Left lung (tissue), 10 donors: ENCODE data around the gene INPP5E. TPM values are rescaled to one million over a fixed set of nuclear protein-coding genes. Genes with fewer than 3 reads are reported as not detected.

Experiments
- ATAC-seq: fragments of 200-7000 bp; cut with Tn5 transposase; one replicate; pipeline ENCODE4 v1.9.1; 2020; ENCODE audit warnings: moderate library complexity
- DNase-seq, 4 donors: peaks; one replicate each; pipeline ENCODE4 v3.0.0-alpha.2; 2013 to 2020
- H3K27ac ChIP-seq, 2 donors: fragments of 200-600 bp; sonication (generic) in 1 of 2; one replicate each; pipeline versions ENCODE4 v1.5.0 to v1.8.0; 2020 to 2021
- H3K27me3 ChIP-seq, 2 donors: fragments of 200-600 bp; sonication (generic) in 1 of 2; one replicate each; pipeline versions ENCODE4 v1.5.0 to v1.8.0; 2020 to 2021
- H3K36me3 ChIP-seq, 2 donors: fragments of 200-600 bp; sonication (generic) in 1 of 2; one replicate each; pipeline versions ENCODE4 v1.5.0 to v1.8.0; 2020 to 2021
- H3K4me1 ChIP-seq, 2 donors: fragments of 200-600 bp; one replicate each; pipeline ENCODE4 v1.8.0; 2021
- H3K4me3 ChIP-seq, 2 donors: fragments of 200-600 bp; sonication (generic) in 1 of 2; one replicate each; pipeline versions ENCODE4 v1.5.0 to v1.8.0; 2020 to 2021; ENCODE audit warnings: mild to moderate bottlenecking in 1 of 2
- H3K9me3 ChIP-seq, 2 donors: fragments of 200-600 bp; sonication (generic) in 1 of 2; one replicate each; pipeline versions ENCODE4 v1.5.0 to v1.8.0; 2020 to 2021
- intact Hi-C, 2 donors: fragments of 100-400 bp; cut with DNase I; formaldehyde crosslinking; loops; one replicate each; pipeline versions ENCODE4 v1.11.2 to v1.14.2; 2022
- polyA plus RNA-seq, 6 donors: library from polyadenylated mRNA; unstranded; fragments of 120-200 nt; gene quantifications; one replicate each; pipeline ENCODE4 v1.2.1, GENCODE V29; 2013; ENCODE audit not compliant: insufficient read length in 6 of 6
- total RNA-seq, 2 donors: library from RNA; stranded (reverse); fragmentation: NEBNext Ultra II Directional; extraction: Animal tissue kit (Norgen Biotek cat#: 25700); gene quantifications; one replicate each; pipeline ENCODE4 v1.2.1, GENCODE V29; 2021
- TF ChIP-seq, protein P1 (sequence below), 2 donors: fragments of 200-600 bp; sonication (generic) in 1 of 2; IDR thresholded peaks; one replicate each; pipeline versions ENCODE4 v1.5.0 to v1.8.0; 2021; ENCODE audit warnings: antibody characterized with exemption in 2 of 2
- donor health status: DM: no; HTN: yes; CAD: no.
- donor health status: DM: no; HTN: no; CAD: no.

INPP5E gene
- total and polyA plus RNA-seq, 8 donors, result 11.4 to 19.8 (median 13.1) TPM

DNA sequence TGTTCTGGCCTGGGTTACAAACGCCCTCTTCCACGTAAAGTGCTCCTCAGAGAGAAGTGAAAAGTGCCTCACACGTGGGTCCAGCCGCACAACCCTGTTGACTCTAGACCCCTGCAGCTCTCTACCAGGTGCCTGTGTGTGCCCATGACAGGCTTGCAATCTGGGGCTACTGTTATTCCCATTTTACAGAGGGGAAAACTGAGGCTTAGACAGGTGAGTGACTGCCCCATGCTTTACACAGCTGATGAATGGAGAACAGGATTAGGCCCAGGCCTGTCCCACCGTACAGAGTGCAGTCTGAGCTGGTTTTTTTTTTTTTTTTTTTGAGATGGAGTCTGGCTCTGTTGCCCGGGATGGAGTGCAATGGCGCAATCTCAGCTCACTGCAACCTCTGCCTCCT, 6.2 kb upstream of the INPP5E start:
- ATAC-seq (no peak), DNase-seq (no peak)
- Histone ChIP-seq H3K27me3 (no peaks in the 10 kb centered on the region), H3K27ac (no peak overlapping the region), H3K4me1 (no peaks in the 10 kb centered on the region), H3K9me3 (no peaks in the 10 kb centered on the region), H3K4me3 (no peak overlapping the region), H3K36me3 (peaks cover 0 to 97% of the 10 kb centered on the region in 2 donors)
- intact Hi-C loops, result no loop called here
- TF ChIP-seq, protein P1, sequence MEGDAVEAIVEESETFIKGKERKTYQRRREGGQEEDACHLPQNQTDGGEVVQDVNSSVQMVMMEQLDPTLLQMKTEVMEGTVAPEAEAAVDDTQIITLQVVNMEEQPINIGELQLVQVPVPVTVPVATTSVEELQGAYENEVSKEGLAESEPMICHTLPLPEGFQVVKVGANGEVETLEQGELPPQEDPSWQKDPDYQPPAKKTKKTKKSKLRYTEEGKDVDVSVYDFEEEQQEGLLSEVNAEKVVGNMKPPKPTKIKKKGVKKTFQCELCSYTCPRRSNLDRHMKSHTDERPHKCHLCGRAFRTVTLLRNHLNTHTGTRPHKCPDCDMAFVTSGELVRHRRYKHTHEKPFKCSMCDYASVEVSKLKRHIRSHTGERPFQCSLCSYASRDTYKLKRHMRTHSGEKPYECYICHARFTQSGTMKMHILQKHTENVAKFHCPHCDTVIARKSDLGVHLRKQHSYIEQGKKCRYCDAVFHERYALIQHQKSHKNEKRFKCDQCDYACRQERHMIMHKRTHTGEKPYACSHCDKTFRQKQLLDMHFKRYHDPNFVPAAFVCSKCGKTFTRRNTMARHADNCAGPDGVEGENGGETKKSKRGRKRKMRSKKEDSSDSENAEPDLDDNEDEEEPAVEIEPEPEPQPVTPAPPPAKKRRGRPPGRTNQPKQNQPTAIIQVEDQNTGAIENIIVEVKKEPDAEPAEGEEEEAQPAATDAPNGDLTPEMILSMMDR (IDR thresholded peaks at IDR 0.05), result no peak

DNA sequence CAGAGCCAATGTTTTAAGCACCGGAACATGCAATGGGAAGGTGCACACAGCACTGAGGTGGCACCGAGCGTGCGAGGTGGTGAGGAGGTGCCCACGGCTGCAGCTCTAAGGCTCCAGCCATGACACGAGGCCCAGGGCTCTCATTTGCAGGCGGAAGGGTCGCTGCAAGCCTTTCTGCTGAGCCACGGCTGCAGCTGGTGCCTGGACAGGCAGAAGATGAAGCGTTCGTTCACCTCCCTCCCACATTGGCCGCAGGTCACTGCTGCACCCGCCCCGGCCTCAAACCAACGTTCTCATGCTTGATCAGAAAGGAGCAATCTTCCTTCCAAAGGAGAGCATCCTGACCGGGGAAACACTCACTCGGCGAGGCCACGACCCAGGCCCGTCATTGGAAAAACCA, 4.5 kb upstream of the INPP5E start:
- no peak overlapping the region for H3K4me3 ChIP-seq
- TF ChIP-seq, protein P1 (IDR thresholded peaks at IDR 0.05), result no peak
- peaks cover 0 to 12% of the 10 kb centered on the region in 2 donors for H3K4me1 ChIP-seq
- H3K9me3 ChIP-seq, result no peaks in the 10 kb centered on the region
- intact Hi-C loops, result no loop called here
- H3K36me3 ChIP-seq, result peaks cover 0 to 87% of the 10 kb centered on the region in 2 donors
- DNase-seq (no peak), ATAC-seq (no peak)
- H3K27ac ChIP-seq, result no peak overlapping the region
- H3K27me3 ChIP-seq, result peaks cover 0 to 1% of the 10 kb centered on the region in 2 donors

DNA sequence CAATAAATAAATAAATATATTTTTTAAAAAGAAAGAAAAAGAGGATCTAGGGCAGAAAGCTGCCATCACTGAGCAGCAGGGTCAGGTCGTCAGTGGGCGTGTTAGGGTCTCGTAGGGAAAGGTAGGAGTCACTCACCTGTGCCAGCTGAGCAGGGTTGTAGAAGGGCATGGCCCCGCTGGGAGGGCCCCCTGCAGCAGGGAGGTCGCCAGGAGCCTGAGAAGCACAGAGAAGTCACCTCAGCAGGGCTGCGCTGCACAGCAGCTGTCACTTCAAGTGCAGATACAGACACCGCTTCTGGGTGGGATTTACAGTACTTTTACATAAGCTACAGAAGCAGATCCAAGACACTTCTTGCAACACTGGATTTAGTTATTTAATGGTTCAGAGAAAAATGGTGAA, 4.0 kb upstream of the INPP5E start:
- Histone ChIP-seq H3K27me3 (peaks cover 0 to 5% of the 10 kb centered on the region in 2 donors), H3K27ac (no peak overlapping the region), H3K4me1 (peaks cover 0 to 16% of the 10 kb centered on the region in 2 donors), H3K36me3 (peaks cover 0 to 83% of the 10 kb centered on the region in 2 donors), H3K9me3 (no peaks in the 10 kb centered on the region), H3K4me3 (no peak overlapping the region)
- intact Hi-C loops, result no loop called here
- TF ChIP-seq, protein P1 (IDR thresholded peaks at IDR 0.05), result no peak
- ATAC-seq (no peak), DNase-seq (no peak)

DNA sequence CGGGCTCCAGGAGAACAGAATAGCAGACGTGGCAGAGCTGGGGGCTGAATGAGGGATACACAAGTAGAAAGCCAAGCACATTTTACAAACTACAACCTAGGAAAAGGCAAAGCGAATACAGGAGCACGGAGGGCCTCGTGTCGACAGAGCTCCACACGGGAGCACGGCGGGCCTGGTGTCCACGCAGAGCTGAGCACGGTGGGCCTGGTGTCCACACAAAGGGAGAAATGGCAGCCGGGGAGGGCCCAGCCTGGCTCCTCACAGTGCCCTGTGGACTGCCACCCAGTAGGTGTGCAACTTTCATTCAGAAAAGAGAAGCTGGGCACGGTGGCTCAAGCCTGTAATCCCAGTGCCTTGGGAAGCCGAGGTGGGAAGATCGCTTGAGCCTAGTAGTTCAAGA, 3.4 kb upstream of the INPP5E start:
- Histone ChIP-seq H3K9me3 (no peaks in the 10 kb centered on the region), H3K27me3 (peaks cover 0 to 11% of the 10 kb centered on the region in 2 donors), H3K4me1 (peaks cover 2 to 22% of the 10 kb centered on the region in 2 donors), H3K27ac (no peak overlapping the region), H3K4me3 (no peak overlapping the region), H3K36me3 (peaks cover 0 to 81% of the 10 kb centered on the region in 2 donors)
- intact Hi-C loops, result no loop called here
- TF ChIP-seq, protein P1 (IDR thresholded peaks at IDR 0.05), result no peak
- ATAC-seq (no peak), DNase-seq (no peak)

DNA sequence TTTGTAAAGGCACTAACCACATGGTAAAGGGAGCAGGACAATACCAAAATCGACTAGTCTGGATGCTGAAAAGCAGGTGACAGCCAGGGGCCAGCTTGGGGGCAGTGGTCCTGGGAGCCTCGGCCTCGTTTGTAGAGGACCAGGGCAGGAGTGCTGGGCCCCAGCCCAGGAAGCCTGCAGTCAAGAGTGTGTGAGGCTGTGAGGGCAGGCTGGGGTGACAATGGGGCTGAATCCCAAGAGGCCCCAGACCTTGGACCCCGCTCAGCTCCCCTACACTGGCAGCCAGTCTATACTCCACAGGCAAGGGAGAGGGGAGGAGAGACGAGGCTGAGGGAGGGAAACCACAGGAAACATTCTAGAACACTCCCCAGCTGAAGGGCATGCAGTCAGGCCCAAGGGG, 2.6 kb upstream of the INPP5E start:
- DNase-seq (no peak), ATAC-seq (no peak)
- Histone ChIP-seq H3K4me1 (peaks cover 10 to 30% of the 10 kb centered on the region in 2 donors), H3K9me3 (no peaks in the 10 kb centered on the region), H3K27ac (no peak overlapping the region), H3K27me3 (peaks cover 0 to 11% of the 10 kb centered on the region in 2 donors), H3K4me3 (no peak overlapping the region), H3K36me3 (peaks cover 0 to 72% of the 10 kb centered on the region in 2 donors)
- intact Hi-C loops, result no loop called here
- TF ChIP-seq, protein P1 (IDR thresholded peaks at IDR 0.05), result no peak
